ENCODE results near the gene PRKAB2. TPM values are rescaled to one million over a fixed set of nuclear protein-coding genes. Genes with fewer than 3 reads are reported as not detected.
"Not testable (repeated sequence)": the region's sequence is repeated elsewhere in the genome, so short reads cannot be mapped to it uniquely, and the experiment has no call there.

The PRKAB2 gene
- total RNA-seq, 3 donors from 2014 or later, result 3.2 to 6.1 (median 5.8) TPM

DNA sequence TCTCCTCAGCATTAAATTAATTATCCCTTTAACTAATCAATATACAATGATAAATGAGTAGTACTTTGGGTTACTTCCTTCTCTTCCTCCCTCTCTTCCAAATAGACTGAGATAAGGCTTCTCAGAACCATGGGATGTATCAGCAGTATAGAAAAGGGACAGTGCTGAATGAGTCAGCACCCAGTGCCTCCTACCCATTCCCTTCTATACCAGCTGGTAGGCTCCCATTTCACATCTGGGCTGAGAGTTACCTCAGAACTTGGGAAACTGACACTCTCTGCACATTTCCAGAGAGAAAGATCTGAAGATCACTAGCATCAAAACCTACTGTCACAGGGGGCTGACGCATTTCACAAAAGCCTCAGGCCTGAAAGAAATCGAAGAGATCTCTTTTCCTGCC is 15.2 kb downstream of the PRKAB2 start:
- DNase-seq; H3K4me3 Mint-ChIP-seq; ATAC-seq; H3K4me1 Mint-ChIP-seq (ENCODE audit: low read depth); H3K9me3 Mint-ChIP-seq; H3K27me3 Mint-ChIP-seq (ENCODE audit: low read depth): not testable (repeated sequence)
- H3K36me3 Mint-ChIP-seq (ENCODE audit: insufficient read depth), result peaks cover 56% of the 10 kb centered on the region

DNA sequence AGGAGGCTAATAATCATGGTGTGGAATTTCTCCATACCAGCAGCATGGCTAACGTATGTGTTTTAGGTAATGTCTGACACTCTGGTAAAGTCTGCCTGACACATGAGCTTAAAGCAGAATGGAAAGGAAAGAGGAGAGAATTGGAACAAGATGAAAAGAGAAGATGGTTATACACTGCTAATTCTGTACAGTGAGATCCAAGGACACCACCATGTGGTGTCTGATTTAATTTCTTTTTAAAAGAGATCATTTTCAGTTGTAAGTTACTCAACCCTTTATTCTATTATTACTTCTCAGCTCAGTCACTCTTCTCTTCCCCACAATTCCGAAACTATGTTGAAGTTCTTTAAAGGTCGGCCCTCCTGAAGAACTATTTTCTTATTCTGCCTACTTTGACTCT is 15.6 kb downstream of the PRKAB2 start:
- peaks cover 55% of the 10 kb centered on the region for H3K36me3 Mint-ChIP-seq (ENCODE audit: insufficient read depth)
- no peak for DNase-seq
- no peak overlapping the region for H3K4me3 Mint-ChIP-seq
- no peaks in the 10 kb centered on the region for H3K27me3 Mint-ChIP-seq (ENCODE audit: low read depth)
- no peaks in the 10 kb centered on the region for H3K9me3 Mint-ChIP-seq
- ATAC-seq, result no peak
- no peaks in the 10 kb centered on the region for H3K4me1 Mint-ChIP-seq (ENCODE audit: low read depth)

DNA sequence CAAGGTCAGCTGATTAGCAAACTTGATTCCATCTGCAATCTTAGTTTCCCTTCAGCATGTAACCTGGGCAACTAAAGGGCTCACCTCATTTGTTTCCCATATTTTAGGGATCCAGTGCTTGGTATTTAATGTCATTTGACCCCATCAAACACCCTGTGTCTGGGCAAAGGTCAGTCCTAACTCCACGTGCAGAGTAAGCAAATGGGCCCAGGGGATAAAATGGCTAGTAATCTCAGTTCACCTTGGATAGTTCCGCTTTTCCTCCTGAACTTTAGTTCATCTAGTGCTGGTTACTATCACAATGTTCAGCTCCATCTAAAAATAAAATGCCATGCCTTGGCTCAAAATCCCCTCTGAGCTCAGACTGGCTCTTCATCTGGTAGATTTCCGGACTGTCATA is 19.5 kb downstream of the PRKAB2 start:
- DNase-seq, result no peak
- ATAC-seq, result no peak
- H3K36me3 Mint-ChIP-seq (ENCODE audit: insufficient read depth), result peaks cover 27% of the 10 kb centered on the region

DNA sequence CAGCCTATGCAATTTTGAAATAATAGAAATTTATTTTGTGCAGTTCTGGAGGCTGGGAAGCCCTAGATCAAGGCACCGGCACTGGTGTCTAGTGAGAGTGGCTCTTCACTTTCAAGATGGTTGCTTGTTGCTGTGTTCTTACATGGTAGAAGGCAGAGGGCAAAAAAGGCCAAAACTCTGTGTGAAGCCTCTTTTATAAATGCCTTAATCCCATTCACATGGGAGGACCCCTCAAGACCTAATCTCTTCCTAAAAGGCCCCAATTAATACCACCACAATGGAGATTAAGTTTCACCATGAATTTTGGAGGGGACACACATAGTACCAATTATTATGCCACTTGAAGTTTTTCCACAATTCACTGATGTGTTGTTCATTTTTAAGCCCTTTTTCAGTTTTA is 21.0 kb downstream of the PRKAB2 start:
- H3K36me3 Mint-ChIP-seq (ENCODE audit: insufficient read depth), result peaks cover 16% of the 10 kb centered on the region
- no peak overlapping the region for H3K4me3 Mint-ChIP-seq
- H3K9me3 Mint-ChIP-seq, result no peaks in the 10 kb centered on the region
- H3K4me1 Mint-ChIP-seq (ENCODE audit: low read depth), result no peaks in the 10 kb centered on the region
- DNase-seq (no peak), ATAC-seq (no peak)
- peaks cover 12% of the 10 kb centered on the region for H3K27me3 Mint-ChIP-seq (ENCODE audit: low read depth)

More for the DNA sequence above, 19.5 kb downstream of the PRKAB2 start:
- H3K4me3 Mint-ChIP-seq, result no peak overlapping the region
- no peaks in the 10 kb centered on the region for H3K27me3 Mint-ChIP-seq (ENCODE audit: low read depth)
- no peaks in the 10 kb centered on the region for H3K4me1 Mint-ChIP-seq (ENCODE audit: low read depth)
- H3K9me3 Mint-ChIP-seq, result no peaks in the 10 kb centered on the region

DNA sequence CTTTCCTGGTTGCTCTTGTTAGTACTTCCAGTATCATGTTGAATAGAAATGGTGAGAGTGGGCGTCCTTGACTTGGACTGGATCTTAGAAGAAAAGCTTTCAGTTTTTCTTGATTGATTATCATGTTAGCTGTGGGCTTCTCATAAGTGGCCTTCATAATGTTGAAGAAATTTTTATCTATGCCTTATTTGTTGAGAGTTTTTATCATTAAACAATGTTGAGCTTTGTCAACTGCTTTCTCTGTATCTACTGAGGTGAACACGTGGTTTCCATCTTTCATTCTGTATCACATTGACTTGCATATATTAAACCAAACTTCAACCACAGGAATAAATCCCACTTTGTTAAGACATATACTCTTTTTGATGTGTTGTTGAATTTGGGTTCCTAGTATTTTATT is 29.4 kb downstream of the PRKAB2 start:
- peaks cover 3% of the 10 kb centered on the region for H3K36me3 Mint-ChIP-seq (ENCODE audit: insufficient read depth)
- ATAC-seq (no peak), DNase-seq (no peak)
- no peaks in the 10 kb centered on the region for H3K9me3 Mint-ChIP-seq
- no peak overlapping the region for H3K4me3 Mint-ChIP-seq
- no peaks in the 10 kb centered on the region for H3K4me1 Mint-ChIP-seq (ENCODE audit: low read depth)
- H3K27me3 Mint-ChIP-seq (ENCODE audit: low read depth), result peaks cover 31% of the 10 kb centered on the region

DNA sequence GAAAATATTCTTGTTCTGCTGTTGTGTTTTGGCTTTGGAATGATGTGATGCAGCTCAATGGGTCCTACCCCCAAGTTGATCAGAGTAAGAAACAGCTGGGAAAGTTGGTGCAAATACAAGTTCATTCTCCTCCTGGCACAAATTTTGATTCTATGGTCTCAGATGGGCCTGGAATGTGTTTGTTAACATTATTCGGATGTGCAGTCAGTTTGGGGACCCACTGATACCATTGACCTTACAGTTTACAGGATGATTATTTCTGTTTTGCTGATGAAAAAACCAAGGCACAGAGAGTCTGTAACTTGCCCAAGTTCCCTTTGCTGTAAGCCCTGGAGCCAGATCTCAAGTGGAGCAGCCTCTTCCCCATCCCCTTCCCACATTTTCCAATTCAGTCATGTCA is 41.5 kb downstream of the PRKAB2 start:
- ATAC-seq; H3K9me3 Mint-ChIP-seq; DNase-seq; H3K4me1 Mint-ChIP-seq (ENCODE audit: low read depth); H3K4me3 Mint-ChIP-seq; H3K27me3 Mint-ChIP-seq (ENCODE audit: low read depth); H3K36me3 Mint-ChIP-seq (ENCODE audit: insufficient read depth): not testable (repeated sequence)

DNA sequence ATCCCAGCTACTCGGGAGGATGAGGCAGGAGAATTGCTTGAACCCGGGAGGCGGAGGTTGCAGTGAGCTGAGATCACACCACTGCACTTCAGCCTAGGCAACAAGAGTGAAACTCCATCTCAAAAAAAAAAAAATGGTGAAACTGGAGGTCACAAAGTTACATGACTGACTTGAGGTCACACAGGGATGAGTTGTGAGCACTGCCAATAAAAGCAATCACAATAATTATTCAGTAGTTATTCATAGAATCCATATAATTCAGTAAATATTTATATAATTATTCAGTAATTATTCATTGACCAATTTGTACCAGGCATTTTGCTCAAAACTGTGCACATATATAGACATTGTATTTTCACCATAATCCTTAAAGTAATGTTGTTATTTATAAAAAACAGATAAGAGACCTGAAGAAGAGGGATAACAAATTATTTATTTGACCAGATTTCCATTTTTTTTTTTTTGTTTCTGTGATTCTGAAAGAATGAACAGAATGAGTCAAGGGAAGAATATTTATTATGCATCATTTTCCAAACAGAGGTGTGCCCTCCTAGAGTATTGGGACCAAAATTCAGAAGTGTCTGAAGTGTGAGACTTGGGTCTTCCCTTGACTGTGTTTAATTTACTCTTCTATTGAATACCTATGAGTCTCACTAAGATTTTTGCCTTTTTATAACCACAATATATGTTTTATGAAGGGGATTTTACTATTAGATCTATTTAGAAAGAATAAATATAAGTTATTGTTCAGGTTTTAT is 43.0 kb downstream of the PRKAB2 start:
- ATAC-seq, result no peak
- Mint-ChIP-seq H3K36me3 (ENCODE audit: insufficient read depth) (no peaks in the 10 kb centered on the region), H3K4me1 (ENCODE audit: low read depth) (no peaks in the 10 kb centered on the region), H3K4me3 (no peak overlapping the region), H3K27me3 (ENCODE audit: low read depth) (peaks cover 7% of the 10 kb centered on the region), H3K9me3 (no peaks in the 10 kb centered on the region)
- no peak for DNase-seq

DNA sequence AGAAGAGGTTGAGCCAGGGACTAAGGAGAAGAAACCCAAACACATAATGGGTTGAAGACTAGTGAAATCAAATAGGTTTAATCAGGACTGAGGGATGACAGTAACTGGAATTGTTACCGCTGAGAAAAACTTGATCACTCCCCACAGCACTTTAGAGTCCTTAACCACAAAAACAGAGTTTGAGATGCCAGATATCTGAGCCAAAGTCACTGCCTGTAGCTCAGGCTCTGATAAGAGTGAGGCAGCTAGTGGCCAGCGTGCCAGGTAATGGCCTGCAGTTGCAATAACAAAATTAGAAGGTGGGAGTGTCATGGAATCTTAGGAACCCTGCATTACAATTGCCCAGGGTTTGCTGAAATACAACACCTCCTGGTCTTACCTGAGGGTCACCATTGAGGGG is 48.0 kb downstream of the PRKAB2 start:
- Mint-ChIP-seq H3K4me1 (ENCODE audit: low read depth) (no peaks in the 10 kb centered on the region), H3K27me3 (ENCODE audit: low read depth) (peaks cover 14% of the 10 kb centered on the region), H3K4me3 (no peak overlapping the region), H3K9me3 (no peaks in the 10 kb centered on the region), H3K36me3 (ENCODE audit: insufficient read depth) (no peaks in the 10 kb centered on the region)
- DNase-seq, result no peak
- ATAC-seq, result no peak

DNA sequence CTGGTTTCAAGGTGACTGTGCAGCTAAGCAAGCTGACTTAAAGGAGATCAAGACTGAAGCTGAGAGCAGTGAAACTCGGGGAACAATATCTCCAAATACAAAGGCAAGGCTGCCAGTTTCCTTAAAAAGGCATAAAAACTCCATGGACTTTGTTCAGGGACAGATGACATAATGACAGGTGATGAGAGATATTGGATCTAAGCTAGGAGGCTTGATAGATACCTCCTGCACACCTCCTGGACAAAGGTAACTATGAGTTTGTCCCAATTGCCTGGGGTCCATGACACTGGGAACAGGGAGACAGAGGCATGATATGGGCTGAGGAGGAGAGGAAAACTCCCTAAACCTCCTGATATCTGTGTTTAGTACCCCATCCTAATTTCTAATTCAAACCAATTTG is 55.2 kb downstream of the PRKAB2 start:
- Mint-ChIP-seq H3K4me1 (ENCODE audit: low read depth) (no peaks in the 10 kb centered on the region), H3K9me3 (no peaks in the 10 kb centered on the region), H3K36me3 (ENCODE audit: insufficient read depth) (no peaks in the 10 kb centered on the region), H3K27me3 (ENCODE audit: low read depth) (peaks cover 8% of the 10 kb centered on the region), H3K4me3 (no peak overlapping the region)
- ATAC-seq (no peak), DNase-seq (no peak)

DNA sequence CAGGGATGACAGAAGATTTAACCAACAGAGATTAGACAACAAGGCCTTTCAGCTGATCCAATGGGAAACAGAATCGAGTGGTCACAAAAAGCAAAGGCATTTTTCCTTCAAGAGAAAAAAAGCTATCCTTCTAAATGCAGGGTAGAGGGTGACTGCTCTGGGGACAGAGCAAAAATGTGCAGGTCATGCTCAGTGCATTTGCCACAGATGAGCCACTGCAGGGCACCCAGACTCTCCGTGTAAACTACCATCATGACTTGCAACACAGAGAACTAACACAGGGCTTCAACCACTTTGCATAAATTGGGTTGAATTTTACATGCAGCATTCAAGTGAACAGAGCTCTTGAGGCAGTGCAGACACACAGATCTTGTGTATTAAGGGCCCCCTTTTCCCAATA is 56.8 kb downstream of the PRKAB2 start:
- DNase-seq, result no peak
- Mint-ChIP-seq H3K4me3 (no peak overlapping the region), H3K4me1 (ENCODE audit: low read depth) (no peaks in the 10 kb centered on the region), H3K36me3 (ENCODE audit: insufficient read depth) (no peaks in the 10 kb centered on the region), H3K27me3 (ENCODE audit: low read depth) (peaks cover 4% of the 10 kb centered on the region), H3K9me3 (no peaks in the 10 kb centered on the region)
- ATAC-seq, result no peak

DNA sequence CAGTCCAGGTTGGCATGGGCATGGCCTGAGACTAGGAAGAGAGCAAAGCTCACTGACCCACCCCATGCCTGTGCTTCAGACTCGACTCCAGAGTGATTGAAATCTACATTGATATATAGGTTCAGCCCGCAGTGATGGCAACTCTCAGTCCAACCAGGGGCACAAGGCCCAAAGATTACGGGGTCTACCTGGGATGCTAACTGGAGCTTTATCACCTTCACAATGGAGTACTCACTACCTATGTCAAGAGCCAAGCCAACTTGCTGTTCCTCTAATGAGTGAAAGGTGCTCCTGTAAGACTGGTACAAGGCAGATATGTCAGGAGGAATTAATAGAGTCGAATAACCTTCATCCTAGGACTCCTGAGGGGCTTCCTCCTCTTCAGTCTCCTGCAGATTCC is 57.2 kb downstream of the PRKAB2 start:
- not testable (repeated sequence) for H3K9me3 Mint-ChIP-seq

DNA sequence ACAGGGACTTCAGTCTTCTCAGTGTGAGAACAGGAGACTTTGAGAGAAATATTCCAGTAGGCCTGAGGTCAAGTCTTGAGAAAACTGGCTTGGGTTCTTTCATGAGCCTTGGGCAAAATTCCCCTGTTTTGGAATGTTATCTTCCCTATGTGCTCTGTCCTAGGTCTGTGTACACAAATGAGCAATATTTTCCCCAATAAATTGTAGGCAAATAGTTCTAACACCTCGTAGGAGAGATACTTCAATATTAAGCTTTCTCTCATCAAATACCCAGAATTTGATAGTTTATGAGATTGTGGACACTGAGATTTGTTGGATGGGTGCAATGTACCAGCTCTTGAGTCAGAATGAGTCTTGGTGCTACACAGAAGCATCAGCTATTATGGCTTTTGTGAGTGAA is 57.9 kb downstream of the PRKAB2 start:
- not testable (repeated sequence) for H3K36me3 Mint-ChIP-seq (ENCODE audit: insufficient read depth); H3K9me3 Mint-ChIP-seq; DNase-seq; ATAC-seq; H3K4me1 Mint-ChIP-seq (ENCODE audit: low read depth); H3K4me3 Mint-ChIP-seq; H3K27me3 Mint-ChIP-seq (ENCODE audit: low read depth)

More for the DNA sequence above, 57.2 kb downstream of the PRKAB2 start:
- not testable (repeated sequence) for H3K4me3 Mint-ChIP-seq; H3K27me3 Mint-ChIP-seq (ENCODE audit: low read depth); DNase-seq; H3K4me1 Mint-ChIP-seq (ENCODE audit: low read depth); ATAC-seq; H3K36me3 Mint-ChIP-seq (ENCODE audit: insufficient read depth)

DNA sequence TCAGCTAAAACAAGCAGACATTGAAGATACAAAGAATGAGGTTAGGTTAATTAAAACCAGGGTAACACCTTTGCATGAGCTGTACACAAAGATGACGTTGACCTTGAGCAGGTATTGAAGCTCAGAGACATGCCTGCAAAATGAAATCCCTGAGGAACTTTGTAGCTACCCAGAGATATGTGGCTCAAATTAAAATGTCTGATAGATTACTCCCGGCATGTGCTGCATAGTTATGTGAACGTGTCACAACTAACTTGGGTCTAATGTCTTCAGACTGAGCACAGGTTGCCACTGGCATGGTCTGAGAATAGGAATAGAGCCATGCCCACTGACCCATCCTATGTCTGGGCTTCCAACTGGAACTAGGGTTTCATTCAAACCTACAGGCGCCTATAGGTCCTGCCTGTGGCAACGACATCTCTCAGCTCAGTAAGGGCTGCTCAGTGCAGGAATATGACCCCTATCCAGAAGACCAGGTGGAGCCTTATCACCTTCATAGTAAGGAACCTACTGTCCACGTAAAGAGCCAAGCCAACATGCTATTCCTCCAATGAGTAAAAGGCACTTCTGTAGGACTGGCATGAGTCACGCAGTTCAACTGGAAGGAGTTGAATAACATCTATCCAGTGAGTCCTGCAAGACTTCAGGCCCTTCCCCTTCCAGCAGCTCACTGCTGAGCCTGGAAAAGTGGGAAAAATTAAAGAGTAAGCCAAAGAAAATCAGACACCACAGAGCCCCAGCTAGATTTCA is 60.7 kb downstream of the PRKAB2 start:
- Mint-ChIP-seq H3K27me3 (ENCODE audit: low read depth) (peaks cover 21% of the 10 kb centered on the region), H3K36me3 (ENCODE audit: insufficient read depth) (no peaks in the 10 kb centered on the region), H3K9me3 (no peaks in the 10 kb centered on the region), H3K4me3 (no peak overlapping the region), H3K4me1 (ENCODE audit: low read depth) (no peaks in the 10 kb centered on the region)
- ATAC-seq (no peak), DNase-seq (no peak)

DNA sequence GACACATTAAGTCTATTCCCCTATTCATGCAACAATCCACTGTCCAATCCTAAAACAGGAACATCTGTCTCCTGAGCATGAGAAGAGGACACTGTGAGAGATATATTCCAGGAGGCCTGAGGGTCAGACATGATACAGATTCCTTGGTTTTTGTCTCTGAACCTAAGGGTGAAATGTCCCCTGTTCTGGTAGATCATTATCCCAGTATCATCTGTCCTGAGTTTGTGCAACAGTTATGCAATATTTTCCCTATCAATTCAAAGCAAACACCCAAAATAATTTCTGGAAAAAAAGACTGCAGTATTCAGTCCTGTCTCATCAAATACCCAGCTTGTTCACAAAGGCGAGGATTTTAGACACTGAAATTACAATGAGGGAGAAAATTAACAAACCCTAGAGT is 61.4 kb downstream of the PRKAB2 start:
- H3K27me3 Mint-ChIP-seq (ENCODE audit: low read depth), result peaks cover 21% of the 10 kb centered on the region
- H3K9me3 Mint-ChIP-seq, result no peaks in the 10 kb centered on the region
- H3K36me3 Mint-ChIP-seq (ENCODE audit: insufficient read depth), result no peaks in the 10 kb centered on the region
- DNase-seq (no peak), ATAC-seq (no peak)
- H3K4me1 Mint-ChIP-seq (ENCODE audit: low read depth), result no peaks in the 10 kb centered on the region
- no peak overlapping the region for H3K4me3 Mint-ChIP-seq

DNA sequence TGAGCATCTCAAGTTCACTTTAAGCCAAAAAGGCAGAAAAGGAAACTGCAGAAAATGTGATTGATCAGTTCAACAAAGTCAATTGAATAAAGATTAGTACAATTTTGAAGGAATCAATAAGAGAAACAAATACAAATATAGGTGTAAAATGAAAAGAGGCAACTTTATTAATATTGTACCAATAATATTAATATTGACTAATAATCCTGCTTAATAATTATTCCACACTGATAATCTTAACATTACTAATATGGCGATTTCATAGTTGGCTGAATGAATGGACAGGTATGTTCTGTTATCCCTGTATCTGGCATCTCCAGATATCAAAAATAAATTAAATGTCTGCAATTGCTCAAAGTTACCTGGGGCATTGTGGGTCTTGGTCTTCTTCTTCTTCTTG is 61.8 kb downstream of the PRKAB2 start:
- H3K9me3 Mint-ChIP-seq, result no peaks in the 10 kb centered on the region
- no peak for ATAC-seq

More for the DNA sequence above, 61.8 kb downstream of the PRKAB2 start:
- no peak for DNase-seq
- H3K27me3 Mint-ChIP-seq (ENCODE audit: low read depth), result peaks cover 21% of the 10 kb centered on the region
- H3K36me3 Mint-ChIP-seq (ENCODE audit: insufficient read depth), result no peaks in the 10 kb centered on the region
- no peaks in the 10 kb centered on the region for H3K4me1 Mint-ChIP-seq (ENCODE audit: low read depth)
- no peak overlapping the region for H3K4me3 Mint-ChIP-seq
